GM19328 (cell line): Measurements from ENCODE around the gene ZNF219.

ENCODE experiments used
- ATAC-seq: cut with Tn5 transposase; IDR thresholded peaks from one replicate; pipeline ENCODE4 v1.9.1; 2021; ENCODE audit warnings: mild to moderate bottlenecking, moderate library complexity; ENCODE audit not compliant: unreplicated experiment

ZNF219 gene

GRCh38 chr14:21102521-21103410 is 4.3 kb upstream of the ZNF219 start:
- ATAC-seq: no peak

- no peak for ATAC-seq
Measured at GRCh38 chr14:21101802-21102413, 3.5 kb upstream of the ZNF219 start.

GRCh38 chr14:21100931-21101330 is 2.5 kb upstream of the ZNF219 start, which contains the start of gene TMEM253:
Gene TMEM253, plus strand, starts transcription at chr14:21101066. Its CDS starts 278 bp downstream, at chr14:21101344.
- no peak for ATAC-seq

DNA sequence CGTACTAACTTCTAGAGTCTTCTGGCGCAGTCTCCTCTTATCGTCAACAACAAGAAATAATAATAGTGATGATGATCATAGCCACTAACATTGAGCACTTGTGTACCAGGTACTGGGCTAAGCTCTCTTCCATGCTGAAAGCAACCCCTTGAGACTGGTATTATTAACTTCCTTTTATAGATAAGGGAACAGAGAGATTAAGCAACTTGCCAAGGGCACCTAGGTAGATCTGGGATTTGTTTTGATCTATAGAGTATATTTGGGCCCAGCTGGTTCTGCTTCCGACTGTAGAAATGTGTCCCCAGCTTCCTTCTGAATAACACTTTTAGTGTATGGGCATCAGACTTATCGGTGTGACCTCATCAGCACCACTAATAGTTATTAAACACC is 1.1 kb upstream of the ZNF219 start:
- no peak for ATAC-seq

DNA sequence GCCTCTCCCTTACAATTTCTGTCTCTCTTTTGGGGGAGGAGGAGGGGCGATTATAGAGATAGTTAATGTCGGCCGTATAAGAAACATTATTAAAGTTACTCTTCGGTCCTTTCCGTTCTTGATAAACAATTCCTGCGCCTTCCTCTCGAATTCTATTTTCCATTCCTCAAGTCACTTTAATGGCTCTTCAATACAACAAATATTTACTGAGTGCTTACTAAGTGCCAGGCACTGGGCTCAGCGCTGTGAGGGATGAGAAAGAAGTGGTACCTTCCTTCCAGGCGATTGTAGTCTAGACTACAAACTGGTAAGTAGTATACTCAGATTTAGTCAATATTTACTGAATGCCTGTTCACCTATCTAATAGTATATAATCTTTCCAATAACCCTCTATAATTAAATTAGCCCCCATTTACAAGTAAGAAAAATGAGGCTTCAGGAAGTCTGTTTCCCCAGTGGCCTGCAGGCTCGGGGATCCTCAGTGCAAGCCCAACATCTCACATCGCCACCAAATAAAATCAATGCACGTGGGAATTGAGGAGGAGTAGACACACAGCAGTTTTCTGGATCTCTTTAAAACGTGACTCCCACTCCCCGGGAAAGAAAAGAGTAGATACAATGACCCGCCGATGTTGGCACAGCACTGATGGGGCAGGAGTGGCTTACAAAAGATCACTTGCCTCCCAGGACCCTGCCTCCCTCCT is 589 bp upstream of the ZNF219 start:
- ATAC-seq: no peak

DNA sequence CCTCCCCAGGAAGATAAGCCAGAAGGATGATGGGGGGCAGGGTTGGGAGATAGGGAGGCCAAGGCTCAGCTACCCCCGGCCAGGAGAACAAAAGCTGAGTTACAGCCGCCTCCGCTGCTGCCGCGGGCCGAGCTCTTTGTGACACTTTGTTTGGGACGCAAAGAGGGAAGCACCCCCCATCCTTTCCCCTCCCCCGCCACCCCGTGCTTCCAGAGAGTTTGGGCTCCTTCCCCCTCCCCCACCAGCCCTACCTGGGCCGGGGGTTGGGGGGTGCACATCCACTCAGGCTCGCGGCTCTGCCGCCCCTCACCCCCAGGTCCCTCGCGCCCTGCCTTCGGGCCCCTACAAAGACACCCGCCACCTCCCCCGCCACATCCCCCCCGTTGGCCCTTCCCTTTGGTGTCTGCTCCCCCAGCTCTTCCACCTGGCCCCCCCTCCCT is 799 bp downstream of the ZNF219 start:
- ATAC-seq: no peak

DNA sequence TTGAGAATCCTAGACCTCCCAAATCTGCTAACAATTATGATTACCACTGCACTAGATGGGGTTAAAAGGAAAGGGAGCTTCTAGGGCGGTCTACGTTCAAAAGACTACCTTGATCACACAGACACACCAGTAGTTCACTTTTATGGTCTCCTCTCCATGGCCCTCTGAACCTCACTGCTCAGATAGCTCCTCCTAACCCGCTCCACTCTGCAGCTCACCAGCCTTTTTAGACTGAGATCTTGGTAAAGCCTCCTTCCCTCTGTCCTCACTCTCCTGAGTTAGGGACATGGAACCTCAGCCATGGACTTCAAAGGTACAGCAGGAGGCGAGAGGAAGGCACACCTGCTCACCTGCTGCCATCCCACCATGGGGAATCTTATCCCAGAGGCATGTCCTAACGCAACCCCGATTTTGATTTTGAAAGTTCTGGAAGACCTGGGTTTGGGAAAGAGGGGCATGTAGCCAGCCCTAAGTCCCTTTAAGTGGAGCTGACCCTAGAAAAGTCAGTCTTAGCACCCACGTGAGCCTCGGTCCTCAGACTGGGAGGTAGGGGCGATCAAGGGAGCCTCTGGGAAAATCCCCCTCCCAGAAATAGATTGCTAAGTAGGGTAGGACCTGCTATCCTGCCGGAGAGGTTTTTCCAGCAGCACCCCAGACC is 1.3 kb downstream of the ZNF219 start:
- no peak for ATAC-seq

GRCh38 chr14:21096438-21096837 is 2.0 kb downstream of the ZNF219 start:
- ATAC-seq: no peak

GRCh38 chr14:21095430-21096205 is 2.8 kb downstream of the ZNF219 start:
- ATAC-seq: no peak

DNA sequence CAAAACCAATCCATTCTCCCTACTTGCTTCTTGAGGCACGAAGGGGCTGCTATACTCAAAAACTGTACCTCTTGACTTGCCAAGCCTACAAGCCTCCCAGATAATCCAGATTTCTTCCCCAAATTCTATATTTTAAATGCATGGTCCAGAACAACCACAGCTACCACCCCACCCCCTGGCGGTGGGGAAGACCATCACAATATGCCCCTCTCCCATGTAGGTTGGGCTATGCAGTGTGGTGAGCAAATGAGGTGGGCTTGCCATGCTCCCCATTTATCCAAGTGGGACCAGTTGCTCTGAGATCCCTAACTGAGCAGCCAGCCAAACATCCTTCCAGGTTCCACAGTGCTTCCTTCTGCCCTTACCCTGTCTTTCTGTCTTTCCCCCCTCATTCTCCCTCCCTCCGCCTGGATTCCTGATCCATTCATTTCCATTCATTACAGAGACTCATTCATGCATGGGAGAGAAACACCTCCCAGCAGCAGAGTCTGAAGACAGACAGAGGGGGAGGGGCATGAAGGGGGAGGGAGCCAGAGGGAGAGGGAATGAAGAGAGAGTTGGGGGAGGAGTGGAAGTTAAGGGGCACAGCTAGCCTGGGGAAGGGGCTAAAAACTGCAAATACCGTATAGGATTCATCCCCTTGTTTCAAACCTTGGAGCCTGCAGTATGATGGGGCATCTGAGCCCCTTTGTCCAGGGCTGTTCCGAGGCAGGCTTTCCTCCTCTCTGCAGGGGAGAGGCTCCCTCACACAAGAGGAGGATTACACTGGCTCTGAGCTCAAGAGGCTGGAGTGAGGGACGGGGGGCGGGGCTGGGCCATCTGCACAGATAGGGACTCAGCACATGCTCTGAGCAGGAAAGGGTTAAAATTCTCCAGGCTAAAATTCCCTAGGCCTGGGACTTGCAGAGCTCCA is 4.4 kb downstream of the ZNF219 start:
- no peak for ATAC-seq

DNA sequence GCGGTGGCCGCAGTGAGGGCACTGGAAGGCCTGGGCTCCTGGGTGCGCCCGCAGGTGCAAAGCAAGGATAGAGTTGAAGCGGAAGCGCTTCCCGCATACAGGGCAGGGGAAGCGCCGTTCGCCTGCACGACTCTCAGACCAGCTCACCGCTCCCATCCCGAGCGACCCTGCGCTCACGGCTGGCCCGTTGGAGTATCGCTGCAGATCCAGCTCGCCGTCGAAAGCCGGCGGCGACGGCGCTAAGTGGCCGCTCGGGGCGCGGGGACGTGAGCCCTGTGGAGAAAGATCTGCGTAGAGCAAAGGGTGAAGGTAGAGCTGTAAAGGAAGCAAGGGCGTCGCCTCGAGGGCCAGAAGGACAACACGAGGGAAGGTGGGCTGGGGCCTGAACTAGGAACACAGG is 5.4 kb downstream of the ZNF219 start:
- no peak for ATAC-seq

DNA sequence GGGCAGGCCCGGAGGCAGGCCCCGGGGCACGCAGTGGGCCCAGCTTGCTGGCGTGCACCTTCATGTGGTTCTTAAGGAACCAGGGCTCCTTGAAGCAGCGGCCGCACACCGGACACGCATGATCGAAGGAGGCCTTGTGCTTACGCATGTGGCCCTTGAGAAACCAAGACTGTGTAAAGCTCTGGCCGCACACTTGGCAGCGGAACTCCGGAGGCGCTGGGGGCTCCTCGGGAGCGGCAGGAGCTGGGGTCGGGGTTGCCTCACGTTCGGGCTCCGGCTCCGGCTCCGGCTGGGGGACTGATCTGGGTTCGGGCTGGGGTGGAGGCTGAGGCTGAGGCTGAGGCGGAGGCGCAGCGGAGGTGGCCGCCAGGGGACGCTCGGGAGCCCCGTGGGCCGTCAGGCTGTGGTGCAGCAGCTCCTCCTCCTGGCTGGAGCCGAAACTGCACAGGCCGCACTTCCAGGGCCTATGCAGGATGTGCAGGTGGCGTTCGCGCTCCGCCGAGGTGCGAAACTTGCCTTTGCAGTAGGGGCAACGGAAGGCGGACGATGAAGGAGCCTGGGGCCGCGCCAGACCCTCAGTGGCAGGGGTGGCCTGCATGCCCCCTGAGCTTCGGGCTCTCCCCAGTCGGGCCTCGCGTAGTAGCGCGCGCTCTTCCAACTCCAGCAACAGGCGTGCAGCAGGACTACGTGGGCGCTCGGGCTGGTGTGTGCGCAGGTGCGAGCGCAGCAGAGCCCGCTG is 6.0 kb downstream of the ZNF219 start:
- peak; percentile 93 for ATAC-seq

DNA sequence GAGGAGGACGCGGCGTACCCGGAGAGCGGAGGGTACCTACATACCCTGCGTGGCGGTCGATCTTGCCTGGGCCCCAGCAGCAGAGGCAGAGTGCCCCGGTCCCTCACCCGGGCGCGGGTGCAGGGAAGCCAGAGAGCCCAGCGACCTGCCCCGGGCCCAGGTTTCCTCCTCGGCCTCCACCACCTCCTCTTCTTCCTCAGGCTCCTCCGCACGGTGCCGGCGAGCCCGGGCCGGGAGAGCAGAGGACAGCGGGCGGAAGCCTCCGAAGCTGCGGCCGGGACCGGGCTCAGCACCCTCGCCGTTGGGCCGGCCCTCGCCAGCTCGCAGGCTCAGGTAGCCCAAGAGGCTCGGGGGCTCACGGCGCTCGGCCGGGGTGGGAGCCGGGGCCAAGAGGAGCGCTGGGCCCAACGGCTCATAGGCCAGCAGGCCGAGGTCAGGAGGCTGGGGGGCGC is 6.6 kb downstream of the ZNF219 start:
- ATAC-seq: no peak

DNA sequence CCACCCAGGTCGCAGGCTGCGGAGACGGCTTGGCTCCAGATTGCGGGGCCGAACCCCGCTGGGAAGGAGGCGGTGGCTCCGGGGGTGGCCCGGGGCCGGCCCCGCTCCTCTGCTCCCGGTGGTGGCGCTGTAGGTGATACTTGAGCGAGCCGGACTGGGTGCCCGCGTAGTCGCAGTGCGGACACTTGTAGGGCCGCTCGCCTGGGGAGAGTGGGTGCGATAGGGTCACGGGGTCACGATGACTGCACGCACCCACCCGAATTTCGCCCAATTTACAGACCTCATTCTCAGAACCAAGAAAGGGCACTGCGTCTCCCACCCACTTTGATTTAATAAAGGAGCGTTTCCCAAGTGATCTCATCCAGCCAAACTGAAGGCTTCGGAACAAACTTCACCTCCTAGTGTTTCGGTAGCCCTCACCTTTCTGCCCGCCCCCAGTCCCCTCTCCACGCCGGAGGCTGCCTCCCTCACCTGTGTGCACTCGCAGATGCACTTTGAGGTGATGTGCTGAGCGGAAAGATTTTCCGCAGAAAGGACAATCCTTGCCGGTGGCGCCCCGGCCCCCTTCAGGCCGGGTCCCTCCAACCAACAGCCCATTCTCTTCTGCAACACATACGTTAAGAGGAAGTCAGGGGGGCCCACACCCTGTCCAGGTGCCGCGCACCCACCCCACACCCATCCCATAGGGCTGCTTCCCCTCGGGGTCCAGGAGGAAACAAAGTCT is 7.4 kb downstream of the ZNF219 start:
- ATAC-seq: no peak

- ATAC-seq: no peak
Measured at GRCh38 chr14:21090194-21090939, 8.1 kb downstream of the ZNF219 start.

- no peak for ATAC-seq
Measured at GRCh38 chr14:21089877-21090193, 8.6 kb downstream of the ZNF219 start.

DNA sequence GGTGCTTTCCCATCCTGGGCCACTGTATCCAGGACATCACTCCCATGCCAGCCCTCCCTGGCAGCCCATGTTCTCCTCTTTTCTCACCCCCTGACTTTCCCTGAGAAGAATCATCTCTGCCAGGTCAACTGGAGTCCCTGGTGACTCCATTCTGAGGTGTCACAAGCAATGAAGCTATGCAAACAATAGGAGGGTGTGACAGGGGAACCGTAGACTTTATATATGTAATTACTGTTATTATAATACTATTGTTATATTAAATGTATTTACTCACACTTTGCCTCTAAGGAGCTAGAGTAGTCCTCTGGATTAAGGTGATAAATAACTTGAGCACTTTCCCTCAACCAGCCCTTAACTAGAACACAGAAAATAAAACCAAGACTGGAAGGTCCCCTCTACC is 9.2 kb downstream of the ZNF219 start:
- ATAC-seq: no peak
